K562 (cell line): Measurements from ENCODE around the gene NTSR1.

Experiments used
- CTCF ChIP-seq, 3 experiments: IDR thresholded peaks in 2 of 3; conservative IDR thresholded peaks in 1 of 3; 2 replicates each; pipeline ENCODE4 v1.5.1; 2011 to 2012; ENCODE audit warnings: low read length in 3 of 3, mild to moderate bottlenecking in 3 of 3, control low read depth in 2 of 3, improper control_type of control experiment in 1 of 3, inconsistent platforms in 1 of 3, low read depth in 1 of 3, mixed read lengths in 1 of 3, moderate library complexity in 1 of 3; ENCODE audit not compliant: insufficient read depth in 2 of 3
- ELF1 ChIP-seq: fragments of 200-800 bp; sonication (Bioruptor generic); IDR thresholded peaks from 2 replicates; pipeline ENCODE4 v1.6.1; 2016; ENCODE audit warnings: missing genetic modification characterization, missing compliant biosample characterization
- NR0B1 ChIP-seq: fragments of 450-650 bp; IDR thresholded peaks from one replicate; pipeline ENCODE4 v1.6.1; 2018; ENCODE audit warnings: mild to moderate bottlenecking, moderate library complexity; ENCODE audit not compliant: partially characterized antibody
- TRIM24 ChIP-seq, 2 experiments: fragments of 450-650 bp; IDR thresholded peaks; 2 replicates each; pipeline ENCODE4 v1.6.1; 2016
- YY1 ChIP-seq, 3 experiments: IDR thresholded peaks; 2 replicates each; pipeline ENCODE4 v1.6.1; 2011; ENCODE audit warnings: low read length in 2 of 3, mild to moderate bottlenecking in 2 of 3, moderate library complexity in 2 of 3, borderline replicate concordance in 1 of 3, control low read depth in 1 of 3, low read depth in 1 of 3; ENCODE audit not compliant: insufficient read depth in 3 of 3, insufficient replicate concordance in 2 of 3, control insufficient read depth in 1 of 3, insufficient read length in 1 of 3; ENCODE audit errors: extremely low read depth in 1 of 3
- ZNF23 ChIP-seq: fragments of 250-450 bp; sonication (Bioruptor Pico); IDR thresholded peaks from 2 replicates; pipeline ENCODE4 v1.4.0; 2020; ENCODE audit warnings: mild to moderate bottlenecking

GRCh38 chr20:62769346-62770071 is 60.9 kb downstream of the NTSR1 start:
- no peak for TF ChIP-seq ELF1 (tag)
- TF ChIP-seq ZNF23 (CRISPR knock-in tag) = no peak
- TF ChIP-seq NR0B1 = no peak
- no peak for TF ChIP-seq TRIM24 (IDR thresholded peaks at IDR 0.05)
- no peak for TF ChIP-seq CTCF (IDR thresholded peaks at IDR 0.05 in 2 of 3, conservative IDR thresholded peaks at IDR 0.05 in 1 of 3; ENCODE audit: insufficient read depth in 2 of 3, low read depth in 1 of 3, low read length in 3 of 3)
- TF ChIP-seq YY1 (IDR thresholded peaks at IDR 0.05; ENCODE audit: borderline replicate concordance in 1 of 3, control insufficient read depth in 1 of 3, extremely low read depth in 1 of 3, insufficient read depth in 3 of 3, insufficient read length in 1 of 3, insufficient replicate concordance in 2 of 3, low read depth in 1 of 3, low read length in 2 of 3) = no peak
